HCEC 1CT (cell line): ENCODE results near the gene ZNF727.
"Not testable (repeated sequence)": the region's sequence is repeated elsewhere in the genome, so short reads cannot be mapped to it uniquely, and the experiment has no call there.

Experiments
- DNase-seq: peaks from one replicate; pipeline ENCODE4 v3.0.0-alpha.2; 2017

ZNF727 gene

DNA sequence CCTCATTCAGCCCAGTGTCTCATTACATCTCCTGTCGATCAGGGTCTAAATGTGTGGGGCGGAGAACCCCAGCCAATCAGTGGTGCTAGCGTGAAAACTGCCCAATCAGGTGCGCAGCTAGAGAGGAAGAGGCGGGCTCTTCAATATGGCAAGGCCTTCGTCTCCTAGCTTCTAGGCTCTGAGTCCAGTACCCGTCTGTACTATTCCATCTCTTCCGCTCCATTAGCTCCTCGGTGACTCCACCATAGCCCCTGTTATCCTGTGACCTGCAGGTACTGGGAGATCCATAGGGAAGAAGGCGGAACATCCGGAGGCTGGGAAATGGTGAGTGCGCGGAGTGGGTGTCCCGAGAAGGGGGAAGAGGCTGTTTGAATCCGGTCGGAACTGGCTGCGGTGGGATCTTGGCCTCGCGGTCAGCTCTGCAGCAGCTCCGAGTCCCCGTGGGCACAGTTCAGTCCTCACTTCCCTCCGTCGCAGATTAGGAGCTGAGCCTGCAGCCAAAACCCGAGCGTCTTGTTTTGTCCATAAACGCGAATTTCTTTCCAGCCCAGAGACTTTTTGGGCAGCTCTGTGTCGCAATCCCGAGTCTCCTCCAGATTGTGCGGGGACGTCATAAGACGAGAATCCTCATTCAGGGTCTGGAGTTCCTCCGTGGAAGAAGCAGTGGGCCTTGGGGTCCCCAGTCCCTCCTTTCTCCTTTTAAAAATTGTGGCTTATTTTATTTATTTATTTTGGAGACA is at the start of gene ZNF727:
TSS of gene ZNF727 (plus strand) at position 134 of the 740 bp plus-strand sequence. CDS start at position 322, 188 bp downstream.
- DNase-seq, result no peak

GRCh38 chr7:63998549-63998948 is 46.7 kb upstream of the ZNF727 start, which contains the start of gene ZNF722:
ZNF722 (plus strand) TSS chr7:63998849; CDS start chr7:63998962, 113 bp downstream.
- no peak for DNase-seq

DNA sequence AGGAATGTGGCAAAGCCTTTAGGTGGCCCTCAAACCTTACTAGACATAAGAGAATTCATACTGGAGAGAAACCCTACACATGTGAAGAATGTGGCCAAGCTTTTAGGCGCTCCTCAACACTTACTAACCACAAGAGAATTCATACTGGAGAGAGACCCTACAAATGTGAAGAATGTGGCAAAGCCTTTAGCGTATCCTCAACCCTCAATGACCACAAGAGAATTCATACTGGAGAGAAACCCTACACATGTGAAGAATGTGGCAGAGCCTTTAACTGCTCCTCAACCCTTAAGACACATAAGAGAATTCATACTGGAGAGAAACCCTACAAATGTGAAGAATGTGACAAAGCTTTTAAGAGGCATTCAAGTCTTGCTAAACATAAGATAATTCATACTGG is 29.7 kb upstream of the ZNF727 start:
- DNase-seq, result not testable (repeated sequence)

- DNase-seq, result no peak
These were observed 9.8 kb upstream of the ZNF727 start for GRCh38 chr7:64035388-64035787.

GRCh38 chr7:64037095-64037494 is 8.1 kb upstream of the ZNF727 start:
- DNase-seq, result no peak

GRCh38 chr7:64046041-64046389 is 781 bp downstream of the ZNF727 start:
- no peak for DNase-seq

GRCh38 chr7:64077837-64078698 is 32.8 kb downstream of the ZNF727 start:
- not testable (repeated sequence) for DNase-seq

DNA sequence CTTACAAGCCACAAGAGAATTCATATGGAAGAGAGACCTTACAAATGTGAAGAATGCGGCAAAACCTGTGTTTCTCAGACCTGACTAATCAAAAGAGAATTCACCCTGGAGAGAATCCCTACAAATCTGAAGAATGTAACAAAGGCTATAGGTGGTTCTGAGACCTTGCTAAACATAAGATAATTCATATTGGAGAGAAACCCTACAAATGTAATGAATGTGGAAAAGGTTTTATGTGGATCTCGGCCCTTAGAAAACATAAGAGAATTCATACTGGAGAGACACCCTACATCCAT is 33.4 kb downstream of the ZNF727 start:
- DNase-seq, result no peak

GRCh38 chr7:64087501-64087900 is 42.3 kb downstream of the ZNF727 start:
- DNase-seq, result no peak

DNA sequence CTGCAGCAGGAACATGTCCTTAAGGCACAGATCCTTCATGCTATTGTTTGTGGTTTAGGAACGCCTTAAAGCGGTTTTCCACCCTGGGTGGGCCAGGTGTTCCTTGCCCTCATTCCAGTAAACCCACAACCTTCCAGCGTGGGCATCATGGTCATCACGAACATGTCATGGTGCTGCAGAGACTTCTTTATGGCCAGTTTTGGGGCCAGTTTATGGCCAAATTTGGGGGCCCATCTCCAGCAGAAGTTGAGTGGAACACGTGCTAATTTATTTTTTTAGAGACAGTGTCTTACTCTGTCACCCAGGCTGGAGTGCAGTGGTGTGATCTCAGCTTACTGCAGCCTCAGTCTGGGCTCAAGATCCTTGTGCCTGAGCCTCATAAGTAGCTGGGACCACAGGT is 43.6 kb downstream of the ZNF727 start:
- not testable (repeated sequence) for DNase-seq
